Measurements from ENCODE around the gene ZNF672. TPM values are rescaled to one million over a fixed set of nuclear protein-coding genes. Genes with fewer than 3 reads are reported as not detected.

Gene ZNF672
- total and polyA plus RNA-seq, 7 donors = 25.3 to 57.0 (median 47.3) TPM

DNA sequence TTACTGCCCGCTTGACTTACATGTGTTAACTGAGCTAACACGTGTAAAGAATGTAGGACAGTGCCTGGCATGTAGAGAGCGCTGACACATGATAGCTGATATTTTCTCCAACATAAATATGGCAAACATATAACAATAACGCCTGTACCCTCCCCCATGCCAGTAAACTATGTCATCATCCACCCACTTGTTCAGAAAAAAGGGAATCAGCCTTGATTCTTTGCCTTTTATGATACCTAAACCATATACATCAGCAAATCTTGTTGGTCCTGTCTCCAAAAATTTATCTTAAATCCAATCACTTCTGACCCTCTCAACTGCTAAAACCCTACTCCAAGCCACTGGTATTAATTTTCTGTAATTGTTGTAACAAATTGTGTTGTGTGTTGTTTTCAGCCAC, 22.0 kb downstream of the ZNF672 start:
- ATAC-seq (no peak), DNase-seq (no peak)
- Histone ChIP-seq H3K9me3 (no peaks in the 10 kb centered on the region), H3K36me3 (ENCODE audit: insufficient read depth in 1 of 2, low read depth in 1 of 2) (peaks cover 0 to 6% of the 10 kb centered on the region in 2 donors), H3K27ac (peak overlapping the region; percentile 93), H3K4me3 (peak overlapping the region; percentile 76), H3K27me3 (ENCODE audit: insufficient read depth in 3 of 3, low read length in 2 of 3) (no peaks in the 10 kb centered on the region), H3K4me1 (peaks cover 21% of the 10 kb centered on the region)
- WGBS, 3 donors = 56 to 72% (median 58%) methylated on average over 4 of the region's 4 CpGs
- intact Hi-C loops (cut with DNase I) = no loop called here
- TF ChIP-seq, protein P1, sequence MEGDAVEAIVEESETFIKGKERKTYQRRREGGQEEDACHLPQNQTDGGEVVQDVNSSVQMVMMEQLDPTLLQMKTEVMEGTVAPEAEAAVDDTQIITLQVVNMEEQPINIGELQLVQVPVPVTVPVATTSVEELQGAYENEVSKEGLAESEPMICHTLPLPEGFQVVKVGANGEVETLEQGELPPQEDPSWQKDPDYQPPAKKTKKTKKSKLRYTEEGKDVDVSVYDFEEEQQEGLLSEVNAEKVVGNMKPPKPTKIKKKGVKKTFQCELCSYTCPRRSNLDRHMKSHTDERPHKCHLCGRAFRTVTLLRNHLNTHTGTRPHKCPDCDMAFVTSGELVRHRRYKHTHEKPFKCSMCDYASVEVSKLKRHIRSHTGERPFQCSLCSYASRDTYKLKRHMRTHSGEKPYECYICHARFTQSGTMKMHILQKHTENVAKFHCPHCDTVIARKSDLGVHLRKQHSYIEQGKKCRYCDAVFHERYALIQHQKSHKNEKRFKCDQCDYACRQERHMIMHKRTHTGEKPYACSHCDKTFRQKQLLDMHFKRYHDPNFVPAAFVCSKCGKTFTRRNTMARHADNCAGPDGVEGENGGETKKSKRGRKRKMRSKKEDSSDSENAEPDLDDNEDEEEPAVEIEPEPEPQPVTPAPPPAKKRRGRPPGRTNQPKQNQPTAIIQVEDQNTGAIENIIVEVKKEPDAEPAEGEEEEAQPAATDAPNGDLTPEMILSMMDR (IDR thresholded peaks at IDR 0.05) = no peak

DNA sequence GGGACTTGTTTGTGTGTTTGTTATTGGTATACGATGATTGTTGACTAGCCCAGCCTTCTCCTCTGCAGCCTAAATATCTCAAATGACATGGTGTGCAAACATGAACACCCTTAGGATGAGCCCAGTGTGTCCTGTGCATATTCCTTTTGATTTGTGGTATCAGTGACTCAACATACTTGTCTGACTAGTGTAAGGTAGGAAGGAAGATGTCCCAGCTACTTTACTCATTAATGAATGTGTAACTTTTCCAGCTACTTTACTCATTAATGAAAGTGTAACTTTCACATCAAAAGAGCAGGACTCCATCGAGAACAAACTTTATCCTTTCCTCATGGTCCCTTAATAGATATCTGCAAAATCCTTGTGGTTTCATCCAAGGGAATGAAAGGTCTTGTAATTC, 23.6 kb downstream of the ZNF672 start:
- Histone ChIP-seq H3K9me3 (no peaks in the 10 kb centered on the region), H3K27ac (no peak overlapping the region), H3K4me1 (peaks cover 21% of the 10 kb centered on the region), H3K4me3 (no peak overlapping the region), H3K36me3 (ENCODE audit: insufficient read depth in 1 of 2, low read depth in 1 of 2) (no peaks in the 10 kb centered on the region), H3K27me3 (ENCODE audit: insufficient read depth in 3 of 3, low read length in 2 of 3) (no peaks in the 10 kb centered on the region)
- ATAC-seq (no peak), DNase-seq (no peak)
- WGBS, 3 donors = 83 to 92% (median 91%) methylated on average over 2 of the region's 2 CpGs
- TF ChIP-seq, protein P1 (IDR thresholded peaks at IDR 0.05) = no peak
- intact Hi-C loops (cut with DNase I) = no loop called here

DNA sequence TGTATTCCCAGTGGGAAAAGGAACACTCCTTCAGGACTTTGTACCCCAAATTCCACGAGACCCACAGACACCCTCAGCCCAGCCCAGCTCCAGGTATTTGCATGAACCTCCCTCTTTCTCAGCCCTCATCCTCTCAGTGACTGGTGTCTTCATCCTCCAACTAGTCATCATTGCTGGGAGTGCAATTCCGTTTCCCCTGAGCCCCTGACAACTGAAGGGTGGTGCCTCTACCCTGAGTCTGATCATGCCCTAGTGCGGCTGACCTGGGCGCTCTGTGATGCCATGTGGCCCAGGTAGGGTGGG, 24.6 kb downstream of the ZNF672 start:
- 17 to 19% (median 17%) methylated on average over 4 of the region's 4 CpGs for WGBS, 3 donors
- no peaks in the 10 kb centered on the region for H3K9me3 ChIP-seq
- intact Hi-C loops (cut with DNase I) = no loop called here
- TF ChIP-seq, protein P1 (IDR thresholded peaks at IDR 0.05) = no peak
- peaks cover 0 to 2% (median 0%) of the 10 kb centered on the region in 3 donors for H3K27me3 ChIP-seq (ENCODE audit: insufficient read depth in 3 of 3, low read length in 2 of 3)
- peak overlapping the region; percentile 71 for H3K4me3 ChIP-seq
- ATAC-seq (no peak), DNase-seq (no peak)
- no peaks in the 10 kb centered on the region for H3K36me3 ChIP-seq (ENCODE audit: insufficient read depth in 1 of 2, low read depth in 1 of 2)
- peaks cover 16% of the 10 kb centered on the region for H3K4me1 ChIP-seq
- peak overlapping the region; percentile 25 for H3K27ac ChIP-seq

DNA sequence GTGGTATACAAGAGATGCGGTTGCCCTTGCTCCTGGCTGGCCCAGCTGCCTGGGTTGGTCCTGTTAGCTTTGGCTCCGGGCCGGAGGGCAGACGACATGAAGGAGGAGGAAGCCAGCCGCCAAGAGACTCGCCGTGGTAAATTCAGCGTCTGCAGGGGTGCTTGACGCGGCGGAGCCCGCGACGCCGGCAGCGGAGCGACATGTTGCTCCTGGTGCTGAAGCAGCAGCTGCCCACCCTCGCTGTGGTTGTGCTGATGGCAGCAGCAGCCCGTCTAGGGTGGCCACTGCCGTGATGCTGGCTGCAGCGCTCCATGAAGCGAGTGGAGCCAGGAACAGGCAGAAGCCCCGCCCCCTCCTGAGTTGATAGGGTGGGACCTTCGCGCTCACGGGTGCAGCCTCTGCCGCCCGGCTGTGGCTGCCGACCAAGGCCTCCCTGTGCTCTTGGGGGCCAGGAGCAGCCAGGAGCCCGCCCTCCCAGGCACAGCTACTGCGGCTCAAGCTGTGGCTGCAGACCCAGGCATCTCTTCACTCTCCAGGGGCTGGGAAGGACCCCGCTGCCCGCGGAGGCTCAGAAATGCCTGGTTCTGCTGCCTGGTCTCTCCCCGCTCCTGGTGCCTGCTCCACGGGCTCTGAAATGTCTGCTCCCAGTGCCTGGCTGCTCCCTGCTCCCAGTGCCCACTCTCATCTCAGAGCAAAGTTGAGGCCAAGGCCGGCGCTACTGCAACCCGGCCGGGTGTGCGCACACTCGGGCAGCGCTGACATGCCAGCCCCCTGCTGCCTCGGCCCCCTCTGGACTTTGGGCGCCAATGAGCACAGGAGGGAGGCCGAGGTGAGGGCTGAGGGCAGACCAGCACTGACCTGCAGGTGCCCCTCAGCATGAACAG, 25.2 kb downstream of the ZNF672 start:
- WGBS, 3 donors = 2 to 5% (median 4%) methylated on average over 44 to 46 of the region's 46 CpGs

More for the DNA sequence above, 25.2 kb downstream of the ZNF672 start:
- intact Hi-C loops (cut with DNase I) = no loop called here
- Histone ChIP-seq H3K27ac (peak overlapping the region; percentile 25), H3K4me1 (peaks cover 14% of the 10 kb centered on the region), H3K27me3 (ENCODE audit: insufficient read depth in 3 of 3, low read length in 2 of 3) (peaks cover 0 to 2% (median 0%) of the 10 kb centered on the region in 3 donors), H3K36me3 (ENCODE audit: insufficient read depth in 1 of 2, low read depth in 1 of 2) (no peaks in the 10 kb centered on the region), H3K9me3 (no peaks in the 10 kb centered on the region), H3K4me3 (peak overlapping the region; percentile 71)
- TF ChIP-seq, protein P1 (IDR thresholded peaks at IDR 0.05) = no peak
- DNase-seq (peak; percentile 88 to 91), ATAC-seq (peak; percentile 36 to 57 (median 43))
